Esophagus muscularis mucosa (tissue), 4 donors: ENCODE data around the gene KCNJ15.

ENCODE experiments used
- EP300 ChIP-seq: sonication (generic); formaldehyde crosslinking; IDR thresholded peaks from one replicate; pipeline ENCODE4 v1.6.1; 2017; ENCODE audit warnings: antibody characterized with exemption
- POLR2A ChIP-seq: fragments of 450-650 bp; IDR thresholded peaks from one replicate; pipeline ENCODE4 v1.6.1; 2017; ENCODE audit warnings: antibody characterized with exemption, moderate library complexity, mild to moderate bottlenecking, low read depth
- POLR2AphosphoS5 ChIP-seq, 2 donors: sonication (generic); formaldehyde crosslinking; IDR thresholded peaks; one replicate each; pipeline ENCODE4 v1.6.1; 2017; ENCODE audit warnings: antibody characterized with exemption in 2 of 2
- TF ChIP-seq, protein P1 (sequence below), 3 experiments: fragments of 200-600 bp in 2 of 3; fragments of 450-650 bp in 1 of 3; sonication (generic) in 2 of 3; IDR thresholded peaks; one replicate each; pipeline ENCODE4 v1.5.1; 2017 to 2019; ENCODE audit warnings: antibody characterized with exemption in 3 of 3, mild to moderate bottlenecking in 2 of 3, moderate library complexity in 1 of 3

GRCh38 chr21:38261851-38262250 is 5.1 kb downstream of the KCNJ15 start:
- TF ChIP-seq, protein P1, sequence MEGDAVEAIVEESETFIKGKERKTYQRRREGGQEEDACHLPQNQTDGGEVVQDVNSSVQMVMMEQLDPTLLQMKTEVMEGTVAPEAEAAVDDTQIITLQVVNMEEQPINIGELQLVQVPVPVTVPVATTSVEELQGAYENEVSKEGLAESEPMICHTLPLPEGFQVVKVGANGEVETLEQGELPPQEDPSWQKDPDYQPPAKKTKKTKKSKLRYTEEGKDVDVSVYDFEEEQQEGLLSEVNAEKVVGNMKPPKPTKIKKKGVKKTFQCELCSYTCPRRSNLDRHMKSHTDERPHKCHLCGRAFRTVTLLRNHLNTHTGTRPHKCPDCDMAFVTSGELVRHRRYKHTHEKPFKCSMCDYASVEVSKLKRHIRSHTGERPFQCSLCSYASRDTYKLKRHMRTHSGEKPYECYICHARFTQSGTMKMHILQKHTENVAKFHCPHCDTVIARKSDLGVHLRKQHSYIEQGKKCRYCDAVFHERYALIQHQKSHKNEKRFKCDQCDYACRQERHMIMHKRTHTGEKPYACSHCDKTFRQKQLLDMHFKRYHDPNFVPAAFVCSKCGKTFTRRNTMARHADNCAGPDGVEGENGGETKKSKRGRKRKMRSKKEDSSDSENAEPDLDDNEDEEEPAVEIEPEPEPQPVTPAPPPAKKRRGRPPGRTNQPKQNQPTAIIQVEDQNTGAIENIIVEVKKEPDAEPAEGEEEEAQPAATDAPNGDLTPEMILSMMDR (IDR thresholded peaks at IDR 0.05): no peak
- no peak for TF ChIP-seq POLR2A
- TF ChIP-seq POLR2AphosphoS5 (IDR thresholded peaks at IDR 0.05): no peak
- no peak for TF ChIP-seq EP300
